ENCODE measurements around the gene LBH. TPM values are rescaled to one million over a fixed set of nuclear protein-coding genes. Genes with fewer than 3 reads are reported as not detected.

Gene LBH
- total RNA-seq, 1 donor from 2014 or later = 115 TPM

DNA sequence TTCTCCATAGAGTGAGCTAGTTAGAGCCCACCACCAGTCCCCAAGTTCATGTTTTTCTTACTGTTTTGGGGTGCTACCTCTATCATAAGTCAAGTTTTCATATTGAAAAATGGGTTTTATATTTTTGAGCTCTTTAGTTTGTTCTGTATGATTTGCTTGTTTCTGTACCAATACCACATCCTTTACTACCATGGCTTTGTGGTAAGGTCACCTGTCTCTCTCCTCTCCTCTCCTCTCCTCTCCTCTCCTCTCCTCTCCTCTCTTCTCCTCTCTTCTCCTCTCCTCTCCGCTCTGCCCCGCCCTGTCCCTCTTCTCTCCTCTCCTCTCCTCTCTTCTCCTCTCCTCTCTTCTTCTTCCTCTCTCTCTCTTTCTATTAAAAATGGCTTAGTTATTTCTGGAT is 22.1 kb upstream of the LBH start:
- ATAC-seq (ENCODE audit: poor library complexity) (no peak), DNase-seq (no peak)
- intact Hi-C loops (cut with DNase I) = loop anchor here (5.0 kb wide), 1 partner anchor 498 kb away; no protein-coding TSS in a partner anchor

DNA sequence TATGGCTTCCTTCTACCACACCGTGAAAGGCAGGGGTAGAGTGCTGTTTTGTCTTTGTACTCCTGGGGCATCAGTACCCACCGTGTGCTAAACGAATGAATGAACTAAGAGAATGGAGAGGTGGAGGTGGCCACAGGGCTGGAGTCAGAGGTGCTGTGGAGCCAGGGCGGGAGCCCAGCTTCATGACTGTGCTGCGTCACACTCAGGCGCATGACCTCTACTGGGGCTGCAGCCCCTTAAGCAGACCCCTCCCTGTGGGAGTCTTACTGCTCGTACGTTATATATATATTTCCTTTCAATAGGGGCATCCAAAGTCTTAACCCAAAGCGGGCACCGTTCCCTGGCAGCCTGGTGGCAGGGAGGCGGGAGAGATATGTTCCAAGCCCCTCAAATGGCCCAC is 18.0 kb upstream of the LBH start:
- intact Hi-C loops (cut with DNase I) = loop anchor here (10.0 kb wide), 1 partner anchor 241 kb away; no protein-coding TSS in a partner anchor
- DNase-seq = no peak

GRCh38 chr2:30213907-30214463 is 17.3 kb upstream of the LBH start:
- intact Hi-C loops (cut with DNase I) = loop anchor here (10.0 kb wide), 1 partner anchor 241 kb away; no protein-coding TSS in a partner anchor
- ATAC-seq (ENCODE audit: poor library complexity) (peak; percentile 89), DNase-seq (no peak)

More for the DNA sequence above, 18.0 kb upstream of the LBH start:
- ATAC-seq (ENCODE audit: poor library complexity) = no peak

- no peak for DNase-seq
- intact Hi-C loops (cut with DNase I) = loop anchor here (10.0 kb wide), 1 partner anchor 239 kb away; no protein-coding TSS in a partner anchor
- peak; percentile 43 for ATAC-seq (ENCODE audit: poor library complexity)
Observed at GRCh38 chr2:30216157-30216556, 15.2 kb upstream of the LBH start.

- no peak for DNase-seq
- no peak for ATAC-seq (ENCODE audit: poor library complexity)
- intact Hi-C loops (cut with DNase I) = loop anchor here (10.0 kb wide), 1 partner anchor 237 kb away; no protein-coding TSS in a partner anchor
Observed at GRCh38 chr2:30217644-30218337, 13.5 kb upstream of the LBH start.

DNA sequence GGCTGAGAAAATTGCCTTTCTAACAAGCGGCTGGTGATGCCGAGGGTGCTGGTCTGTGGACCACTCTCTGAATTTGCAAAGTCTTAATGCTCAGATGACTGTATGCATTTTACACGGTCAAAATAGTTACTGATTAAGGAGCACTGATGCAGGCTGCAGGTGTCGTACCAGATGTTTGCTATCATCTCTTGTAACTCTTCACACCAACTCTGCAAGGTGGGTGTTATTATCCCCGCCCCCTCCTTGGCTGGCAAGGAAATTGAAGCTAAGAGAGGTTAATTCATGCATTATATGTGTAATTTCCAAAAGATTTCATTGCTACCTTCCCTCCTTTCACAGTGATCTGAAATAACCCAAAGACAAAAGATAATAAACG is 13.0 kb upstream of the LBH start:
- intact Hi-C loops (cut with DNase I) = loop anchor here (10.0 kb wide), 1 partner anchor 236 kb away; no protein-coding TSS in a partner anchor
- ATAC-seq (ENCODE audit: poor library complexity) (no peak), DNase-seq (no peak)

- intact Hi-C loops (cut with DNase I) = loop anchor here (10.0 kb wide), 1 partner anchor 236 kb away; no protein-coding TSS in a partner anchor
- no peak for DNase-seq
- no peak for ATAC-seq (ENCODE audit: poor library complexity)
Observed at GRCh38 chr2:30218814-30219213, 12.5 kb upstream of the LBH start.

DNA sequence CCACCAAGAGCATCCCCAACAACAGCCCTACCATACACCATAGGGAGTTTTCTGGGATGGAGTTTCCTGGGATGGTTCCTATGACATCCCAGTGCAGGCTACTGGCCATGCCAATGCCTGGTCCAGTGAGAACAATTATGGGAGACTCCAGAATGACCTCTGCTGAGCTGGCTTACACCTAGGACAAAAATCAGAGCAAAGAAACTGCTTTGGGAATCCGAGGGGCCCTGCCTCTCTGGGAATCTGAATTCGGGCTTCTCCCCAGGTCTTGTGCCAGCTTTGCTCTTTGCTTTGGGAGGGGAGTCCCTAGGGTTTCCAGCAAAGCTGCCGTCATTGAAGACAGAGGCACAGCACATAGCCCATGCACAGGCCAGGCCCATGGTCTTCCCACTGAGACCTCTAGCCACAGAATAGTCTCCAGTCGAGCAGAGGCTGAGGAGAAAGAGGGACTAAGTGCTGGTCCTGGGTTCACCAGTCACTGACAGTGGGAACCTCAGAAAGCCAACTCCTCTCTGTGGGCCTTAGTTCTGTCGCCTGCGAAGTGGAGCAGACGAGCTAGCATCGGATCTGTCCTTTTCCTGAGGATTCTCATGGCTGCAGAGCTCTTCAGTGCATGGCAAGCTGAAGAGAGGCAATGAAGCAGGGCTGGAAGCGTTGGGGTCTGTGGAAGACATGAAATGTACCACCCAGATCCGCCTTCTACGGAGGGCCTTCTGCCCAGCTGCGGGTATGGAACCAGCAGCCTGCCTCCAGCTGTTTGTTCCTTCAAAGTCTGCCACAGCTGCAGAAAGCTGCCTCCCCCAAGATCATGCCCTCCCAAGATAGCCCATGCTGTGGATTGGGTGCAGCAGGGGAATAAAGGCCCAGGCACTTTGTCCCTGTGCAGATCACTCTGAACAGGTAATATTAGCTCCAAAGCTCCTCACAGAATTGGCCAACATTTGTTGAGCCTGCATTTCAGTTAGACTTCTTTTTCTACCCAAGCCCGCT is 11.2 kb upstream of the LBH start:
- intact Hi-C loops (cut with DNase I) = loop anchor here (10.0 kb wide), 1 partner anchor 235 kb away; no protein-coding TSS in a partner anchor
- ATAC-seq (ENCODE audit: poor library complexity) (no peak), DNase-seq (no peak)

DNA sequence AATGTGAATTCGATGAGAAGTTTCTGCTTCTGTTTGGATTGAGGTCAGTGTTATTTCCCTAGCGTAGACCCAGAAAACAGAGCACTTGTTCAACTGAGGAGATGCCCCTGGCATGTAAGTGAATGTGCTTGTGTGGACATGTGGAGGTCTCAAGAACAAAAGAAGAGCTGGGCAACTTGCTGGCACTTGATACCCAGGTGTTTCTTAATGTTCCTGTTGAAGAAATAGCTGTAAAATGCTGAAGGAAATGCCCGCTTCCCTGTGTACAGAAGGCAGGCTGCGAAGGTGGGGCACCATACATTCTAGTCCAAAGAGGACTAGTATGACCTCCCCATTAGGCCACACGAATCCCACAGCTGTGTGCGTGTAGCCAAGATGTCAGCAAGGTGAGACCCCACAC is 9.8 kb upstream of the LBH start:
- DNase-seq (no peak), ATAC-seq (ENCODE audit: poor library complexity) (no peak)
- intact Hi-C loops (cut with DNase I) = no loop called here

DNA sequence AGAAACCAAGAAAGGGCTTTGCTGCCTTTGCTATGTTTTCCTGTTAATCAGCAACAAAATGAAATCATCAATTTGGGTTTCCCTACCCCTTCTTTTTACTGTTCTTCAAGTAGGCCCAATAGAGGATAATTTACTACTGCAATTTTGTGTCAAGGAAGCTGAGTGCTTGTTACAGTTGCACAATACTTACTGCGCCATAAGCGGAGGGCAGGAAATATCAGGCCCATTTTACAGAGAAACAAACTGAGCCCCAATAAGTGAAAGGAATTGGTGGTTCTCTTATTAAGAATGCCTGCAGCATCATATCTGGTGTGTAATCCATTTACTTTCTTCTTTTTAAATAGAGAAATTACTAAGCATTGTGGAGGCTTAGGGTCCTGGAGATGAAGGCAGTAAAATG is 9.3 kb upstream of the LBH start:
- ATAC-seq (ENCODE audit: poor library complexity) (no peak), DNase-seq (no peak)
- intact Hi-C loops (cut with DNase I) = no loop called here

- intact Hi-C loops (cut with DNase I) = no loop called here
- DNase-seq (no peak), ATAC-seq (ENCODE audit: poor library complexity) (no peak)
Observed at GRCh38 chr2:30222636-30223360, 8.5 kb upstream of the LBH start.

GRCh38 chr2:30223413-30223874 is 7.9 kb upstream of the LBH start:
- DNase-seq (no peak), ATAC-seq (ENCODE audit: poor library complexity) (no peak)
- intact Hi-C loops (cut with DNase I) = no loop called here

- DNase-seq (no peak), ATAC-seq (ENCODE audit: poor library complexity) (peak; percentile 47)
- intact Hi-C loops (cut with DNase I) = no loop called here
Observed at GRCh38 chr2:30224151-30224550, 7.2 kb upstream of the LBH start.

- DNase-seq (peak; percentile 56), ATAC-seq (ENCODE audit: poor library complexity) (peak; percentile 69)
- intact Hi-C loops (cut with DNase I) = no loop called here
Observed at GRCh38 chr2:30225131-30225762, 6.1 kb upstream of the LBH start.

DNA sequence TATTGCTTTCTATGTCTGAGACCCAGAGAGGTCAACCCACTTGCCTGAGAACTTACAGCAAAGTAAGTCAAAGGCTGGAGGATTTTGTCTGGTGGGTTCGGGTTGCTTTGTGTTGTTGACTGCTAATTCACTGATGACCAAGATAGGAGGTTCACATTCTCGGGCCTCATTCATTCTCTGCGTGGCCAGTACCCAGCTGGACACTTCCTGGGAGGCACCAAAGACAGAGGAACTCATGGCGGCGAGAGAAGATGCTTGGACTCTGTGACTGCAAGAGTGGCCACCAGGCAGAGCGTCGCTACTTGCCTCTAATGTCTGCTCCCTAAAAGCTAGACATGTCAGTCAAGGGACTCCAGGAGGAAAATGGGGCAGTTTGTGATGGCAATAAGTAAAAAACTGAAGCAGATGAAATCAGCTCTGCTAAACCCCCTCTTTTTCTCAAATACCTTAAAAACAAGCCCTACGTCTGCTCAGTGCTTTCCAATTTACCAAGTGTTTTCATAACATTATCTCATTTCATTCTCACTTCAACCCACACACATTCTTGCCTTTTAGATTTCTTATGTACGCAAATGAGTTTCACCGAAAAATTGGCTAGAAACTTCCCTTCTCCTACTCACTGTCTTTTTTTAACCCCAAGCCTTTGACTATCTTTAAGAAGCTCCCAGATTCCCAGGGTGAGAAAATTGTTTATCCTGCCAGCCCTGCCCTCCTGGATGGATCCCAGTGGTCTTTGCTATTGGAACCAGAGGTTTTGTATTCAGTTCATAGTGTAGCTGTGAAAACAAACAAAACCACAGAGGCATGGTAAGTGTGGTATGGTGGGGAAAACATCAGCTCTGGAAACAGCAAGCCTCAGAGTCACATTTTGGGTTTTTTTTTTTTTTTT is 4.9 kb upstream of the LBH start:
- no peak for DNase-seq
- intact Hi-C loops (cut with DNase I) = no loop called here
- no peak for ATAC-seq (ENCODE audit: poor library complexity)

DNA sequence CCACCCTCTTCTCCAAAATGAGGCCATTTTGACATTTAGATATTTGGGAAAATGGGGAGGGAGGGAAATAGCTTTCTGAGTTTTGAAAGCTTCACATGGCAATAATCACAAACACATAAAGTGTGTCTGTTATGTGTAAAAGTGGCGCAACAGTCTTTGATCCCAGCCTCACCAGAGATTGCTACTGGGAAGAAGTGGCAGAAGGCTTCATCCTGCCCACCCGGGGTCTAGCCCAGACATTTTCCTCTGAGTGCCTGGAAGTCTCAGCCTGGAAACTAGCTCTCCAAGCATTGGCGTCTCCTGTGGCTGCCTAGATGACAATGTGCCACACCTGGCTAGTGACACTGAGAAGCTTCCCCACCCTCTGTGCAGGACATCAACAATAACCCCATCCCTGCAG is 1.7 kb upstream of the LBH start:
- intact Hi-C loops (cut with DNase I) = no loop called here
- DNase-seq (no peak), ATAC-seq (ENCODE audit: poor library complexity) (no peak)
